ENCODE results near the gene XIAP.
A peak's percentile ranks its signal among the peaks of the same experiment; 100 is the strongest.
"Not testable (repeated sequence)": the region's sequence is repeated elsewhere in the genome, so short reads cannot be mapped to it uniquely, and the experiment has no call there.

The XIAP gene

GRCh38 chrX:123859846-123860838 is at the start of gene XIAP:
XIAP (plus strand) TSS chrX:123860053; CDS start chrX:123885663, 25,610 bp downstream.
- DNase-seq = peak; percentile 36 to 58

- DNase-seq = no peak
These were observed 45.5 kb upstream of the XIAP start for GRCh38 chrX:123814343-123814742.

- DNase-seq = not testable (repeated sequence)
These were observed 44.9 kb upstream of the XIAP start for GRCh38 chrX:123814934-123815394.

GRCh38 chrX:123817288-123817894 is 42.5 kb upstream of the XIAP start:
- no peak for DNase-seq

- DNase-seq = peak in 1 of 2 experiments; percentile 1
These were observed 41.6 kb upstream of the XIAP start for GRCh38 chrX:123818243-123818642.

- DNase-seq = no peak
These were observed 36.9 kb upstream of the XIAP start for GRCh38 chrX:123822965-123823364.

DNA sequence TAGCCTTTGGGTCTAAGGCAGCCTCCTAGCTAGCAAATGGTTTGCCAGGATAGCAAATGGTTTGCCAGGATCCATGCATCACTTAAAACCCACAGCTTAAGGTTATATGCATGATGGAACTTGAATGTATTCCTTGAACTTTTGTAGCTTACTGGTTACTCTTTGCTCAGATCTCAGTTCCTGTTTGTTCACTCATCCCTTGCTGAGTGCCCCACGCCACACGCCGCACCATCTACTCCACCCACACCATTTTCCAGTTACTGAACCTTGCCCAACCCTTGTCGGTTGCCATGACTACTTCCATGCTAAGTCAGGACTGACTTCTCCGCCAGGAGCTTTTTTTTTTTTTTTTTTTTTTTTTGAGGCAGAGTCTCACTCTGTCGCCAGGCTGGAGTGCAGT is 29.5 kb upstream of the XIAP start:
- no peak for DNase-seq

- peak in 1 of 2 experiments; percentile 1 for DNase-seq
These were observed 26.5 kb upstream of the XIAP start for GRCh38 chrX:123833387-123833786.

DNA sequence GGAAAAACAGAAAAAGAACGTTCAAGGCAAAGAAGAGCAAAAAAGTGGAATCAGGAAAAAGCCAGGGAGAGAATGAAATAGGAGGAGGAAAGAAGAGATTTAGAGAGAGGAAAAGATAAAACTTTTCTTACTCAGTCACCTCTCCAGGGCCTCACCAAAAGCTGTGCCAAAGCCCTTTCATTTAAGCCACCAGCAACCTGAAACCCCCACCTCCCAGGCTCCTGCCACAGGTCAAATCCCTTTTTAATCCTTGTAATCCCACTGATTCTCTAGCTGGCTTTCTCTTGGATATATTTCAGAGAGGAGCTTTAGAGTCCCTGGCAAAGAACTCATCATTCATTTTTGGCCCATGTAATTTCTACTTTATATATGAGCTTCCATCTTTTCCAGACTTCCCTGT is 25.7 kb upstream of the XIAP start:
- no peak for DNase-seq

- peak in 1 of 2 experiments; percentile 24 for DNase-seq
These were observed 24.0 kb upstream of the XIAP start for GRCh38 chrX:123835661-123836371.

DNA sequence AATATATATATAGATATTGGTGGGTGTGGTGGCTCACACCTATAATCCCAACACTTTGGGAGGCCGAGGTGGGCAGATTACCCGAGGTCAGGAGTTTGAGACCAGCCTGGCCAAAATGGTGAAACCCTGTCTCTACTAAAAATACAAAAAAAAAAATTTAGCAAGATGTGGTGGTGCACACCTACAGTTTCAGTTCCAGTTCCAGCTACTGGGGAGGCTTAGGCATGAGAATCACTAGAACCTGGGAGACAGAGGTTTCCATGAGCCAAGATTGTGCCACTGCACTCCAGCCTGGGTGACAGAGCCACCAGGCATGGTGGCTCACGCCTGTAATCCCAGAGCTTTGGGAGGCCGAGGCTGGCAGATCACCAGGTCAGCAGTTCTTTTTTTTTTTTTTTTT is 14.7 kb upstream of the XIAP start:
- DNase-seq = not testable (repeated sequence)

DNA sequence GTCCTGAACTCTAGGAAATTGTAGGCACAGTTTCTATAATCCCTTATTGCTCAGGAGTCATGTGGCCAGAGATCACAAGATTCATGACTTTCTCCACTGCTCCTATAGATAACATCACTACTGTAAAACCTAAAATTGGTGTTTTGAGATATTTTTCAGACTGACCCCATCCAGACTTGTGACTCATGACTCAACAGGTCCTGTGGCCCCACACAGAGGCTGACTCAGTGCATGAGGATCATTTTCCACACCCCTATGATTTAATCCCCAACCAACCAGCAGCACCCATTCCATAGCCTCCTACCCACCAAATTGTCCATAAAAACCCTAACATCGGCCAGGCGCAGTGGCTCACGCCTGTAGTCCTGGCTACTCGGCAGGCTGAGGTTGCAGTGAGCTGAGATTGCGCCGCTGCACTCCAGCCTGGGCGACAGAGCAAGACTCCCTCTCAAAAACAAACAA is 13.2 kb upstream of the XIAP start:
- no peak for DNase-seq

GRCh38 chrX:123847056-123847455 is 12.8 kb upstream of the XIAP start:
- DNase-seq = no peak

GRCh38 chrX:123849096-123849495 is 10.8 kb upstream of the XIAP start:
- DNase-seq = no peak

GRCh38 chrX:123849906-123850305 is 9.9 kb upstream of the XIAP start:
- DNase-seq = not testable (repeated sequence)

DNA sequence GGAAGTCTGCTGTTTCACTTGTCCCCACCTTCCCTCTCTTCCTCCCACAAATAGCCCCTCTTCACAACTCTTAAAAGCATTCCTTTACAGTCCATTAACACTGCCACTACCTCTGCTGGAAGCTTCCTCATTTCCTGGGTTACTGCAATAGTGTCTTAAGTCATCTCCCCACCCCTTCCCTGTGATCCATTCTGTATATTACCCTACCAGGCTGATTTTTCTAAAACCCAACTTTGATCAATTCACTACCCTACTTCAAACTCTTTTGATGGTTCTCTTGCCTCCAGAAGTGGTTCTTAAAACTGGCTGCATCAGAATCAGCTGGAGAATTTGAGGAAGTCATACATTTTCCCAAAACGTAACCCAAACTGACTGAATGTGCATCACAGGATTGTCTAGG is 8.8 kb upstream of the XIAP start:
- no peak for DNase-seq

GRCh38 chrX:123854329-123854728 is 5.5 kb upstream of the XIAP start:
- DNase-seq = no peak

GRCh38 chrX:123859409-123859845 is 426 bp upstream of the XIAP start:
- DNase-seq = no peak

DNA sequence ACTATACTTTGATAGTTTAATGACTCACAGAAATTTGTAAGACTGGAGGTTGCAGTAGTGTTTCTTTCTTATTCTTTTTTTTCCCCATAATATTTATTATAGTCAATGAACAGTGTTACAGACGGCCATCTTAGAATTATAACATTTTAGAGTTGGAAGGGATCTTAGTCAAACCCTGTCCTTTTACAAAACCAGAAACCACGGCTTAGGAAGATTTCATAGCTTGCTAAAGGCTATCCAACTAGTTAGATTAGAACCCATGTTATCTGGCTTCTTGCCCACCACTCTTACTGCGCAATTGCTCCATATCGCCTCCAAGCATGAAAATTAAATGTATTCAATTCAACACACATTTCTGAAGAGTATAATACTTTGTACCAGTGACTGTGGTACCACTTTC is 1.1 kb downstream of the XIAP start:
- DNase-seq = peak in 1 of 2 experiments; percentile 4

- DNase-seq = no peak
These were observed 9.6 kb downstream of the XIAP start for GRCh38 chrX:123869488-123869887.

- DNase-seq = no peak
These were observed 11.5 kb downstream of the XIAP start for GRCh38 chrX:123871309-123871708.

- DNase-seq = no peak
These were observed 14.1 kb downstream of the XIAP start for GRCh38 chrX:123873956-123874355.

DNA sequence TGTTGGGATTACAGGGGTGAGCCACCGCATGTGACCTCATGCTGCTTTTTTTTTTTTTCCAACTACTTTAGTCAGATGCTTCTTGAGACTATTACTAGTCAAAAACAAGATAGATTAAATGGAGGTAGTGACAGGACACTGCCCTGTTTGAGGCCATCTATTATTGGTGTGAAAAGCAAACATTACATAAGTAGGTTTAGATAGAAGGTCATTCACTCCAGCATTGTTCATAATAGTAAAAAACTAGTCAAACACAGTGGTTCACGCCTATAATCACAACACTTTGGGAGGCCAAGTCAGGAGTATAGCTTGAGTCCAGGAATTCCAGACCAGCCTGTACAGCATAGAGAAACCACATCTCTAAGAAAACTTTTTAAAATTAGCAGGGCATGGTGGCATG is 16.3 kb downstream of the XIAP start:
- DNase-seq = no peak

All from SW 1271 (cell line).